Lower lobe of right lung (tissue), 2 donors: ENCODE measurements around the gene FAM107B. TPM values are rescaled to one million over a fixed set of nuclear protein-coding genes. Genes with fewer than 3 reads are reported as not detected.
A peak's percentile ranks its signal among the peaks of the same experiment; 100 is the strongest.

ENCODE experiments used
- ATAC-seq, 2 donors: fragments of 200-7000 bp; cut with Tn5 transposase; one replicate each; pipeline ENCODE4 v1.9.1; 2020 to 2022; ENCODE audit warnings: mild to moderate bottlenecking in 2 of 2, moderate library complexity in 2 of 2
- DNase-seq: peaks from one replicate; pipeline ENCODE4 v3.0.0-alpha.2; 2020
- H3K27ac ChIP-seq: fragments of 200-600 bp; one replicate; pipeline ENCODE4 v1.8.0; 2022
- H3K27me3 ChIP-seq: fragments of 200-600 bp; one replicate; pipeline ENCODE4 v1.8.0; 2022; ENCODE audit warnings: low read depth
- H3K36me3 ChIP-seq: fragments of 200-600 bp; one replicate; pipeline ENCODE4 v1.8.0; 2022; ENCODE audit warnings: mild to moderate bottlenecking
- H3K4me1 ChIP-seq: fragments of 200-600 bp; one replicate; pipeline ENCODE4 v1.8.0; 2022
- H3K4me3 ChIP-seq: fragments of 200-600 bp; one replicate; pipeline ENCODE4 v1.8.0; 2022; ENCODE audit warnings: mild to moderate bottlenecking
- H3K9me3 ChIP-seq: fragments of 200-600 bp; one replicate; pipeline ENCODE4 v1.8.0; 2022
- CTCF ChIP-seq: fragments of 200-600 bp; IDR thresholded peaks from one replicate; pipeline ENCODE4 v1.8.0; 2022; ENCODE audit warnings: antibody characterized with exemption, mild to moderate bottlenecking
- intact Hi-C: fragments of 100-400 bp; cut with DNase I; formaldehyde crosslinking; loops from one replicate; pipeline ENCODE4 v1.11.0; 2022
- total RNA-seq: library from RNA; stranded (reverse); fragmentation: NEBNext Ultra II Directional; extraction: Animal tissue kit (Norgen Biotek cat#: 25700); gene quantifications from one replicate; pipeline ENCODE4 v1.2.1, GENCODE V29; 2021
- donor health status: DM: no; HTN: yes; CAD: no; lungs with severe emphysema.

FAM107B gene
- total RNA-seq, 1 donor from 2014 or later = 75.4 TPM

GRCh38 chr10:14489522-14490177, 285.0 kb downstream of the FAM107B start:
- intact Hi-C loops = loop anchor here (10.0 kb wide), 1 partner anchor 335 kb away; no protein-coding TSS in a partner anchor

GRCh38 chr10:14487488-14487883, 287.2 kb downstream of the FAM107B start:
- peaks cover 7% of the 10 kb centered on the region for H3K4me1 ChIP-seq
- intact Hi-C loops = no loop called here
- H3K27me3 ChIP-seq = peaks cover 12% of the 10 kb centered on the region
- no peaks in the 10 kb centered on the region for H3K36me3 ChIP-seq
- no peaks in the 10 kb centered on the region for H3K9me3 ChIP-seq
- no peak overlapping the region for H3K4me3 ChIP-seq
- ATAC-seq = no peak
- DNase-seq = no peak
- TF ChIP-seq CTCF = no peak
- no peak overlapping the region for H3K27ac ChIP-seq

More at GRCh38 chr10:14489522-14490177, 285.0 kb downstream of the FAM107B start:
- Histone ChIP-seq H3K4me1 (peaks cover 7% of the 10 kb centered on the region), H3K27ac (no peak overlapping the region), H3K9me3 (no peaks in the 10 kb centered on the region), H3K27me3 (no peaks in the 10 kb centered on the region), H3K4me3 (no peak overlapping the region), H3K36me3 (no peaks in the 10 kb centered on the region)
- ATAC-seq (no peak), DNase-seq (no peak)
- TF ChIP-seq CTCF = no peak

GRCh38 chr10:14486777-14487487, 287.8 kb downstream of the FAM107B start:
- DNase-seq (no peak), ATAC-seq (peak; percentile 21 to 46)
- intact Hi-C loops = no loop called here
- no peak overlapping the region for H3K4me3 ChIP-seq
- H3K36me3 ChIP-seq = no peaks in the 10 kb centered on the region
- TF ChIP-seq CTCF = no peak
- peaks cover 7% of the 10 kb centered on the region for H3K4me1 ChIP-seq
- no peak overlapping the region for H3K27ac ChIP-seq
- no peaks in the 10 kb centered on the region for H3K9me3 ChIP-seq
- peaks cover 12% of the 10 kb centered on the region for H3K27me3 ChIP-seq

- Histone ChIP-seq H3K36me3 (no peaks in the 10 kb centered on the region), H3K27me3 (peaks cover 12% of the 10 kb centered on the region), H3K9me3 (no peaks in the 10 kb centered on the region), H3K4me1 (peaks cover 7% of the 10 kb centered on the region), H3K4me3 (no peak overlapping the region), H3K27ac (no peak overlapping the region)
- no peak for TF ChIP-seq CTCF
- DNase-seq (no peak), ATAC-seq (no peak)
- intact Hi-C loops = no loop called here
These were observed 288.7 kb downstream of the FAM107B start for GRCh38 chr10:14485986-14486385.

- intact Hi-C loops = no loop called here
These were observed 291.3 kb downstream of the FAM107B start for GRCh38 chr10:14483417-14483816.

More at GRCh38 chr10:14483417-14483816, 291.3 kb downstream of the FAM107B start:
- Histone ChIP-seq H3K4me3 (no peak overlapping the region), H3K27ac (no peak overlapping the region), H3K9me3 (no peaks in the 10 kb centered on the region), H3K4me1 (peaks cover 7% of the 10 kb centered on the region), H3K36me3 (no peaks in the 10 kb centered on the region), H3K27me3 (peaks cover 12% of the 10 kb centered on the region)
- ATAC-seq (no peak), DNase-seq (no peak)
- TF ChIP-seq CTCF = no peak
